GM19452 (cell line): ENCODE results near the gene FGFBP3.

Source experiments
- ATAC-seq: cut with Tn5 transposase; IDR thresholded peaks from one replicate; pipeline ENCODE4 v1.9.1; 2021; ENCODE audit not compliant: unreplicated experiment

FGFBP3 gene

GRCh38 chr10:91909117-91909677 lies at the start of gene FGFBP3:
FGFBP3 (minus strand) TSS chr10:91909486; CDS start chr10:91908969, 517 bp downstream.
- ATAC-seq = no peak

GRCh38 chr10:91957091-91957490 lies 47.8 kb upstream of the FGFBP3 start:
- ATAC-seq = no peak

- ATAC-seq = no peak
These were observed 45.8 kb upstream of the FGFBP3 start for GRCh38 chr10:91955114-91955513.

- ATAC-seq = no peak
These were observed 44.4 kb upstream of the FGFBP3 start for GRCh38 chr10:91953600-91954160.

GRCh38 chr10:91944880-91945630 lies 35.8 kb upstream of the FGFBP3 start:
- no peak for ATAC-seq

- ATAC-seq = no peak
These were observed 32.1 kb upstream of the FGFBP3 start for GRCh38 chr10:91941426-91941825.

- ATAC-seq = no peak
These were observed 30.4 kb upstream of the FGFBP3 start for GRCh38 chr10:91939653-91940052.

- ATAC-seq = no peak
These were observed 26.6 kb upstream of the FGFBP3 start for GRCh38 chr10:91935886-91936285.

GRCh38 chr10:91932737-91933136 lies 23.5 kb upstream of the FGFBP3 start:
- ATAC-seq = no peak

- ATAC-seq = no peak
These were observed 22.4 kb upstream of the FGFBP3 start for GRCh38 chr10:91931526-91932190.

- ATAC-seq = no peak
These were observed 21.7 kb upstream of the FGFBP3 start for GRCh38 chr10:91930939-91931338.

GRCh38 chr10:91925022-91925320 lies 15.7 kb upstream of the FGFBP3 start:
- no peak for ATAC-seq

GRCh38 chr10:91924212-91925021 lies 15.1 kb upstream of the FGFBP3 start:
- peak; percentile 15 for ATAC-seq

- ATAC-seq = peak; percentile 98
These were observed 14.3 kb upstream of the FGFBP3 start, which contains the start of gene BTAF1 for GRCh38 chr10:91923371-91924211. BTAF1 (plus strand) TSS chr10:91923770; CDS start chr10:91924077, 307 bp downstream.

GRCh38 chr10:91919651-91920050 lies 10.4 kb upstream of the FGFBP3 start:
- no peak for ATAC-seq

GRCh38 chr10:91910467-91910866 lies 1.2 kb upstream of the FGFBP3 start:
- ATAC-seq = no peak

GRCh38 chr10:91908337-91909116 lies 759 bp downstream of the FGFBP3 start:
- ATAC-seq = peak; percentile 88

- no peak for ATAC-seq
These were observed 1.4 kb downstream of the FGFBP3 start for GRCh38 chr10:91907914-91908336.

GRCh38 chr10:91907033-91907594 lies 2.2 kb downstream of the FGFBP3 start:
- no peak for ATAC-seq
